PFSK-1 (cell line): ENCODE measurements around the gene FOXB1.

Experiments
- FOXP2 ChIP-seq: optimal IDR thresholded peaks from 2 replicates; pipeline ENCODE3; 2011; ENCODE audit warnings: borderline replicate concordance, control low read depth, inconsistent platforms; ENCODE audit not compliant: insufficient read depth; ENCODE audit errors: extremely low read length, extremely low read depth
- POLR2AphosphoS5 ChIP-seq: IDR thresholded peaks from 2 replicates; pipeline ENCODE4 v1.6.1; 2012; ENCODE audit warnings: low read depth, mild to moderate bottlenecking, control low read depth, low read length, moderate library complexity
- REST ChIP-seq, 2 experiments: IDR thresholded peaks; 2 replicates each; pipeline versions ENCODE4 v1.6.1 to v1.8.0; 2011 to 2012; ENCODE audit warnings: low read depth in 2 of 2, low read length in 2 of 2, control low read depth in 1 of 2, inconsistent platforms in 1 of 2, mild to moderate bottlenecking in 1 of 2, moderate library complexity in 1 of 2; ENCODE audit not compliant: insufficient read depth in 1 of 2
- SIN3A ChIP-seq: IDR thresholded peaks from 2 replicates; pipeline ENCODE4 v1.6.1; 2012; ENCODE audit warnings: mild to moderate bottlenecking, low read length, moderate library complexity, borderline replicate concordance; ENCODE audit not compliant: insufficient read depth
- TAF1 ChIP-seq: IDR thresholded peaks from 2 replicates; pipeline ENCODE4 v1.6.1; 2012; ENCODE audit warnings: low read length, control low read depth, borderline replicate concordance; ENCODE audit not compliant: insufficient read depth

The FOXB1 gene

GRCh38 chr15:59995568-59996297, 8.4 kb upstream of the FOXB1 start:
- TF ChIP-seq TAF1 (no peak), POLR2AphosphoS5 (no peak), REST (IDR thresholded peaks at IDR 0.05; ENCODE audit: insufficient read depth in 1 of 2, low read depth in 2 of 2, low read length in 2 of 2) (no peak), SIN3A (no peak), FOXP2 (no peak)

- TF ChIP-seq POLR2AphosphoS5 (no peak), REST (IDR thresholded peaks at IDR 0.05; ENCODE audit: insufficient read depth in 1 of 2, low read depth in 2 of 2, low read length in 2 of 2) (no peak), FOXP2 (no peak), TAF1 (no peak), SIN3A (no peak)
These were observed 7.6 kb upstream of the FOXB1 start for GRCh38 chr15:59996298-59997041.

GRCh38 chr15:59997070-59997701, 6.9 kb upstream of the FOXB1 start:
- TF ChIP-seq REST (IDR thresholded peaks at IDR 0.05; ENCODE audit: insufficient read depth in 1 of 2, low read depth in 2 of 2, low read length in 2 of 2) (no peak), POLR2AphosphoS5 (no peak), FOXP2 (no peak), SIN3A (no peak), TAF1 (no peak)

GRCh38 chr15:59998305-59998949, 5.7 kb upstream of the FOXB1 start:
- TF ChIP-seq FOXP2 (no peak), REST (IDR thresholded peaks at IDR 0.05; ENCODE audit: insufficient read depth in 1 of 2, low read depth in 2 of 2, low read length in 2 of 2) (no peak), TAF1 (no peak), SIN3A (no peak), POLR2AphosphoS5 (no peak)
